ENCODE measurements around the gene DELE1.
A peak's percentile ranks its signal among the peaks of the same experiment; 100 is the strongest.
"Not testable (repeated sequence)": the region's sequence is repeated elsewhere in the genome, so short reads cannot be mapped to it uniquely, and the experiment has no call there.

DELE1 gene

GRCh38 chr5:141919218-141920119, 4.2 kb upstream of the DELE1 start:
- CTCF ChIA-PET, result no interaction called here
- Histone ChIP-seq H3K9me3 (ENCODE audit: control insufficient read depth, insufficient read depth, low read depth, low read length) (no peaks in the 10 kb centered on the region), H3K36me3 (ENCODE audit: control insufficient read depth in 2 of 2, insufficient read depth in 1 of 2, low read length in 2 of 2) (peaks cover 0 to 3% of the 10 kb centered on the region in 2 experiments; a peak in 1 of 3 replicates), H3K4me1 (ENCODE audit: control insufficient read depth, insufficient read depth, low read length) (no peaks in the 10 kb centered on the region), H3K27ac (ENCODE audit: extremely low read depth, low read depth, low read length) (no peak overlapping the region), H3K4me3 (ENCODE audit: low read depth, low read length) (no peak overlapping the region)
- no peak for TF ChIP-seq ZNF423 (tag by site-specific recombination; IDR thresholded peaks at IDR 0.05)
- TF ChIP-seq ZNF624 (tag by site-specific recombination; IDR thresholded peaks at IDR 0.05), result no peak
- TF ChIP-seq SP3 (tag by site-specific recombination; IDR thresholded peaks at IDR 0.05), result no peak
- TF ChIP-seq, protein P1, sequence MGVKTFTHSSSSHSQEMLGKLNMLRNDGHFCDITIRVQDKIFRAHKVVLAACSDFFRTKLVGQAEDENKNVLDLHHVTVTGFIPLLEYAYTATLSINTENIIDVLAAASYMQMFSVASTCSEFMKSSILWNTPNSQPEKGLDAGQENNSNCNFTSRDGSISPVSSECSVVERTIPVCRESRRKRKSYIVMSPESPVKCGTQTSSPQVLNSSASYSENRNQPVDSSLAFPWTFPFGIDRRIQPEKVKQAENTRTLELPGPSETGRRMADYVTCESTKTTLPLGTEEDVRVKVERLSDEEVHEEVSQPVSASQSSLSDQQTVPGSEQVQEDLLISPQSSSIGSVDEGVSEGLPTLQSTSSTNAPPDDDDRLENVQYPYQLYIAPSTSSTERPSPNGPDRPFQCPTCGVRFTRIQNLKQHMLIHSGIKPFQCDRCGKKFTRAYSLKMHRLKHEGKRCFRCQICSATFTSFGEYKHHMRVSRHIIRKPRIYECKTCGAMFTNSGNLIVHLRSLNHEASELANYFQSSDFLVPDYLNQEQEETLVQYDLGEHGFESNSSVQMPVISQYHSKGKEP (tag by site-specific recombination; IDR thresholded peaks at IDR 0.05), result no peak
- TF ChIP-seq ZNF174 (tag by site-specific recombination; IDR thresholded peaks at IDR 0.05), result no peak
- TF ChIP-seq ZNF366 (tag by site-specific recombination; conservative IDR thresholded peaks at IDR 0.05), result no peak
- TF ChIP-seq MZF1 (tag by site-specific recombination; IDR thresholded peaks at IDR 0.05; ENCODE audit: borderline replicate concordance), result no peak
- no peak for TF ChIP-seq ZNF791 (tag by site-specific recombination; IDR thresholded peaks at IDR 0.05)
- TF ChIP-seq ELK4 (IDR thresholded peaks at IDR 0.05; ENCODE audit: borderline replicate concordance, low read depth, low read length), result no peak
- no peak for TF ChIP-seq ZNF785 (tag by site-specific recombination; IDR thresholded peaks at IDR 0.05)
- no peak for TF ChIP-seq ZNF394 (tag by site-specific recombination; IDR thresholded peaks at IDR 0.05; ENCODE audit: borderline replicate concordance)
- no peak for TF ChIP-seq ZNF426 (tag by site-specific recombination; IDR thresholded peaks at IDR 0.05)
- no peak for TF ChIP-seq ZNF501 (tag by site-specific recombination; IDR thresholded peaks at IDR 0.05)
- POLR2A ChIA-PET, result interaction anchor here (0.5 kb wide), 1 partner anchor 60 kb away, joined by 3 read pairs; no protein-coding TSS in a partner anchor

DNA sequence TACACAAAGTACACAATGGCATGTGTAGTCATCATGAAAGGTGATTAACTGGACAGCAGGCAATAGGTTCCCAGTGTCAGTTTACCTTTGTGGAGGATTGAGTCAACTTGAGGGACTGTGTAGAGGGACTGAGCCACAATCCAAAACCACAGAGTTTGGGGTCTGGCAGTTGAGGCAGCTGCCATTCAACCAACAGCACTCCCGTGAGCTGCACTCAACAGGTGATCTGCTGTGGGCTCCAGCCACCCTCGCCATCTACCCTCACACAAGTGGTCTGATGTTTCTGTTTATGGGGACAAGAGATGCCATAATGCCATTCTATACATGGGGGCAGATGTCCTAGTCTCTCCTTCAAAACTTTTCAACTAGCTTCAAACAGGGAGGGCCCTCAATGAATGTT, 2.9 kb upstream of the DELE1 start:
- Histone ChIP-seq H3K4me1 (ENCODE audit: control insufficient read depth, insufficient read depth, low read length) (no peaks in the 10 kb centered on the region), H3K36me3 (ENCODE audit: control insufficient read depth in 2 of 2, insufficient read depth in 1 of 2, low read length in 2 of 2) (peaks cover 8 to 9% of the 10 kb centered on the region in 2 experiments), H3K9me3 (ENCODE audit: control insufficient read depth, insufficient read depth, low read depth, low read length) (no peaks in the 10 kb centered on the region), H3K27ac (ENCODE audit: extremely low read depth, low read depth, low read length) (no peak overlapping the region), H3K4me3 (ENCODE audit: low read depth, low read length) (no peak overlapping the region)
- ChIA-PET POLR2A (interaction anchor here (1.5 kb wide), 1 partner anchor 274 kb away, joined by 4 read pairs; no protein-coding TSS in a partner anchor), CTCF (interaction anchor here (1.1 to 2.1 kb wide), 2 partner anchors 31 to 40 kb away, joined by 3 to 15 read pairs; no protein-coding TSS in a partner anchor)
- TF ChIP-seq SCRT1 (tag by site-specific recombination; IDR thresholded peaks at IDR 0.05; ENCODE audit: borderline replicate concordance) (peak; percentile 80), SCRT2 (tag by site-specific recombination; IDR thresholded peaks at IDR 0.05) (peak; percentile 90), ZNF837 (tag by site-specific recombination; IDR thresholded peaks at IDR 0.05) (no peak)

DNA sequence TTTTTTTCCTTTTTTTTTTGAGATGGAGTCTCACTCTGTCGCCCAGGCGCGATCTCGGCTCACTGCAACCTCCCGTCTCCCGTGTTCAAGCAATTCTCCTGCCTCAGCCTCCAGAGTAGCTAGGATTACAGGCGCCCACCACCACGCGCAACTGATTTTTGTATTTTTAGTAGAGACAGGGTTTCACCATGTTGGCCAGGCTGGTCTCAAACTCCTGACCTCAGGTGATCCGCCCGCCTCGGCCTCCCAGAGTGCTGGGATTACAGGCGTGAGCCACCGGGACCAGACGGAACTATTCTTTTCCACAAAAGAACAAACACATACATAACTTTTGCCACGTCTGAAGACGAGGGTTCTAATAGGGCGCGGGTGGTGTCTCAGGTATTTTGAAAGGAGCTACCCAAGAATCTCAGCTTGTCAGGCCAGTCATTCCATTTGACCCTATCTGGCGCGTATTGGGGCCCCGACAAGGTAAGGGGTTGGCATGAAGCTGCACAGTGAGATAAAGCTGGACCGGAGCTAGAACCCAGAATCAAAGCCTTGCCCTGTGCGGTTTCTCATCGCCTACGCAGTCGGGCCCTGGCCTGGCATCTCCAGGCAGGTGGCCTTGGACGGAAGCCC, 734 bp upstream of the DELE1 start:
- peak overlapping the region; percentile 94 for H3K4me3 ChIP-seq (ENCODE audit: low read depth, low read length)
- ChIA-PET POLR2A (interaction anchor here (0.6 to 1.8 kb wide), 22 partner anchors 7 to 304 kb away, joined by 3 to 19 read pairs (median 5); partner anchors contain the start of genes ARAP3, DIAPH1, HDAC3 and PCDH1), CTCF (interaction anchor here (0.5 to 1.9 kb wide), 10 partner anchors 25 to 231 kb away, joined by 3 to 15 read pairs (median 3); partner anchors contain the start of genes PCDH1 and PCDH12)
- H3K27ac ChIP-seq (ENCODE audit: extremely low read depth, low read depth, low read length), result peak overlapping the region; percentile 80; the same call in 1 of the 2 replicates
- H3K36me3 ChIP-seq (ENCODE audit: control insufficient read depth in 2 of 2, insufficient read depth in 1 of 2, low read length in 2 of 2), result peaks cover 24 to 30% of the 10 kb centered on the region in 2 experiments
- H3K4me1 ChIP-seq (ENCODE audit: control insufficient read depth, insufficient read depth, low read length); H3K9me3 ChIP-seq (ENCODE audit: control insufficient read depth, insufficient read depth, low read depth, low read length): not testable (repeated sequence)

Data from HEK293 (cell line).